Measurements from ENCODE around the gene TREM1. TPM values are rescaled to one million over a fixed set of nuclear protein-coding genes. Genes with fewer than 3 reads are reported as not detected.

The TREM1 gene
- total RNA-seq, 2 experiments from 2014 or later = not detected

DNA sequence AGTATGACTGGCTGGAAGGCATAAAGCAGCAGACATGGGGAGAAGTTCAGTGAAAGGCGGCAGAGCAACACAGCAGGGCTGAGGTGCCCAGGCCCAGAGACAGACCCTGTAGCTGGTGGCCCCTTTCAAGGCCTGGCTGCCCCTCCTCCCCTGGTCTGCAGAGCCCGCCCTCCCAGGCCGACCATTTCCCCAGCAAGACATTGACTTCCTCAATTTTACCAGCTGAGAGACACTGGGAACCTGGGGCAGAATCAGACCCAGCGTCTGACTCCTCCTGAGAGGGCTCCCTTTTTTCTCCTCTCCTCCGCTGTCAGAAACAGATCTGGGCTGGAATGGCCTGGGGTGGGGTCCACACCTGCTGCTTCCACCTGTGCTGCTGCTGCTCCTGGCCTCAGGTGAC is 58.4 kb downstream of the TREM1 start, which contains the start of gene TREML4:
Gene TREML4, plus strand, starts transcription at position 254 of the 400 bp plus-strand sequence. Its CDS starts 79 bp downstream, at position 333.
- H3K4me3 Mint-ChIP-seq = no peak within 1 kb of the TSS
- ATAC-seq (no peak), DNase-seq (no peak)
- peaks cover 2% of the 10 kb centered on the region for H3K27me3 Mint-ChIP-seq
- no peaks in the 10 kb centered on the region for H3K36me3 Mint-ChIP-seq (ENCODE audit: low read depth)
- H3K27ac Mint-ChIP-seq = no peak within 1 kb of the TSS
- H3K9me3 Mint-ChIP-seq = no peaks in the 10 kb centered on the region
- H3K4me1 Mint-ChIP-seq (ENCODE audit: low read depth) = no peaks in the 10 kb centered on the region
- TF ChIP-seq, protein P1, sequence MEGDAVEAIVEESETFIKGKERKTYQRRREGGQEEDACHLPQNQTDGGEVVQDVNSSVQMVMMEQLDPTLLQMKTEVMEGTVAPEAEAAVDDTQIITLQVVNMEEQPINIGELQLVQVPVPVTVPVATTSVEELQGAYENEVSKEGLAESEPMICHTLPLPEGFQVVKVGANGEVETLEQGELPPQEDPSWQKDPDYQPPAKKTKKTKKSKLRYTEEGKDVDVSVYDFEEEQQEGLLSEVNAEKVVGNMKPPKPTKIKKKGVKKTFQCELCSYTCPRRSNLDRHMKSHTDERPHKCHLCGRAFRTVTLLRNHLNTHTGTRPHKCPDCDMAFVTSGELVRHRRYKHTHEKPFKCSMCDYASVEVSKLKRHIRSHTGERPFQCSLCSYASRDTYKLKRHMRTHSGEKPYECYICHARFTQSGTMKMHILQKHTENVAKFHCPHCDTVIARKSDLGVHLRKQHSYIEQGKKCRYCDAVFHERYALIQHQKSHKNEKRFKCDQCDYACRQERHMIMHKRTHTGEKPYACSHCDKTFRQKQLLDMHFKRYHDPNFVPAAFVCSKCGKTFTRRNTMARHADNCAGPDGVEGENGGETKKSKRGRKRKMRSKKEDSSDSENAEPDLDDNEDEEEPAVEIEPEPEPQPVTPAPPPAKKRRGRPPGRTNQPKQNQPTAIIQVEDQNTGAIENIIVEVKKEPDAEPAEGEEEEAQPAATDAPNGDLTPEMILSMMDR (IDR thresholded peaks at IDR 0.05) = no peak
- ChIA-PET POLR2A (no interaction called here), CTCF (interaction anchor here (1.2 kb wide), 1 partner anchor 140 kb away, joined by 3 read pairs; no protein-coding TSS in a partner anchor)
- intact Hi-C loops (cut with micrococcal nuclease) = no loop called here

DNA sequence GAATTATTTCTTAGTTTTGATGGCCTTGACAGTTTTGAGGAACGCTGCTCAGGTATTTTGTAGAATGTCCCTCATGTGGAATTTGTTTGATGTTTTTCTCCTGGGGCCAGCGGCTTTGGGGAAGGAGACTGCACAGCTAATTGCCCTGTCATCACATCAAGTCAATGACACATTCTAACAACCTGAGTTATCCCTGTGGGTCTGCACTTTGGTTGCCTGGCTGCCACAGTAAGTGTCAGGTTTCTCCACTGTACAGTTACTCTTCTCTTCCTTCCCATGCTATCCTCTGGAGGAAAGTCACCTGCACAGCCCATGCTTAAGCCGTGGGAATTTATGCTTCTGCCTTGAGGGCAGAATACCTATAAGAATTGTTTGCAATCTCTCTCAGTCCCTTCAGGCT is 59.7 kb downstream of the TREM1 start:
- no peak overlapping the region for H3K27ac Mint-ChIP-seq
- no peak for ATAC-seq
- H3K9me3 Mint-ChIP-seq = no peaks in the 10 kb centered on the region
- TF ChIP-seq, protein P1 (IDR thresholded peaks at IDR 0.05) = no peak
- H3K4me3 Mint-ChIP-seq = no peak overlapping the region
- ChIA-PET CTCF (no interaction called here), POLR2A (no interaction called here)
- no peaks in the 10 kb centered on the region for H3K36me3 Mint-ChIP-seq (ENCODE audit: low read depth)
- H3K4me1 Mint-ChIP-seq (ENCODE audit: low read depth) = no peaks in the 10 kb centered on the region
- DNase-seq = no peak
- peaks cover 2% of the 10 kb centered on the region for H3K27me3 Mint-ChIP-seq
- intact Hi-C loops (cut with micrococcal nuclease) = no loop called here

DNA sequence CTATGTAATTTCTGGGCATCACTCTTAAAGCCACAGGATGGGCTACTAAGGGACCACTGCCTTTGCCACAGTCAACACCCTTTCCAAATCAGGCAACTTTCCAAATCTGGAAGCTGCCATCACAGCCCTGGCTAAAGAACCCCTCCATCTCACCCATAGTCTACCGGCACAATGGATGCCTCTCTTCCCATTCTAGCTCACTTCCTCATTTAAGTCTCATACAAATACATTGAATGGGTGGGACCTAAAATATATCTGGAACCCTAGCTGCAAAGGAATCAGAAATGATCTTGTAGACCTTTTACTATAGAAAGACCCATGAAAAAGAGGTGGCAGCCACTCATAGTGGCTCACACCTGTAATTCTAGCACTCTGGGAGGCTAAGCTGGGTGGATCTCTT is 61.7 kb downstream of the TREM1 start:
- Mint-ChIP-seq H3K4me3 (no peak overlapping the region), H3K9me3 (peaks cover 3% of the 10 kb centered on the region), H3K36me3 (ENCODE audit: low read depth) (no peaks in the 10 kb centered on the region), H3K27me3 (peaks cover 2% of the 10 kb centered on the region), H3K4me1 (ENCODE audit: low read depth) (no peaks in the 10 kb centered on the region), H3K27ac (no peak overlapping the region)
- no peak for ATAC-seq
- POLR2A ChIA-PET = no interaction called here
- no peak for DNase-seq
- CTCF ChIA-PET = no interaction called here
- TF ChIP-seq, protein P1 (IDR thresholded peaks at IDR 0.05) = no peak
- intact Hi-C loops (cut with micrococcal nuclease) = no loop called here

Other genes starting within 250 kb of the TREM1 start
- gene UNC5CL, start 247.5 kb downstream of the TREM1 start, total RNA-seq = 1 to 10 TPM; 2.3 to 2.6 TPM
- gene TSPO2, start 244.2 kb downstream of the TREM1 start, total RNA-seq = not detected
- not detected for gene APOBEC2, start 233.5 kb downstream of the TREM1 start, total RNA-seq
- gene OARD1, start 214.3 kb downstream of the TREM1 start, total RNA-seq = 10 to 100 TPM; 45.8 to 48.4 TPM
- gene NFYA, start 213.7 kb downstream of the TREM1 start, total RNA-seq = 10 to 100 TPM; 30.7 to 31.1 TPM
- gene TREML1, start 132.3 kb downstream of the TREM1 start, total RNA-seq = not detected
- not detected for gene TREM2, start 123.6 kb downstream of the TREM1 start, total RNA-seq
- 1 to 10 TPM; 6.9 to 8.2 TPM for gene TREML2, start 85.5 kb downstream of the TREM1 start, total RNA-seq
- gene TREML4, start 58.3 kb downstream of the TREM1 start, total RNA-seq = not detected
- under 1 TPM; 0.56 to 0.68 TPM for gene NCR2, start 48.9 kb upstream of the TREM1 start, total RNA-seq

All from activated CD8-positive, alpha-beta T cell treated with anti-CD3 and anti-CD28 coated beads for 36 hours (primary cell).